Testis (tissue), 3 donors: ENCODE data around the gene LRP8. TPM values are rescaled to one million over a fixed set of nuclear protein-coding genes. Genes with fewer than 3 reads are reported as not detected.

Experiments
- DNase-seq: peaks from one replicate; pipeline ENCODE4 v3.0.0-alpha.2; 2019
- H3K27ac ChIP-seq, 2 donors: fragments of 200-600 bp; sonication (generic); one replicate each; pipeline ENCODE4 v1.5.1; 2019
- H3K27me3 ChIP-seq: fragments of 200-600 bp; sonication (generic); one replicate; pipeline ENCODE4 v1.5.1; 2019
- H3K36me3 ChIP-seq: fragments of 200-600 bp; sonication (generic); one replicate; pipeline ENCODE4 v1.5.1; 2017; ENCODE audit warnings: low read depth; ENCODE audit errors: missing control alignments
- H3K4me1 ChIP-seq: fragments of 200-600 bp; sonication (generic); one replicate; pipeline ENCODE4 v1.5.1; 2019
- H3K4me3 ChIP-seq, 2 donors: fragments of 200-600 bp; sonication (generic); one replicate each; pipeline ENCODE4 v1.5.1; 2017 to 2019
- H3K9me3 ChIP-seq: fragments of 200-600 bp; sonication (generic); one replicate; pipeline ENCODE4 v1.5.1; 2017
- CTCF ChIP-seq, 3 experiments: fragments of 450-650 bp in 2 of 3; fragments of 200-600 bp in 1 of 3; sonication (generic) in 1 of 3; IDR thresholded peaks; one replicate each; pipeline ENCODE4 v1.5.1; 2016 to 2019; ENCODE audit warnings: antibody characterized with exemption in 3 of 3, mild to moderate bottlenecking in 2 of 3, moderate library complexity in 1 of 3
- POLR2A ChIP-seq: fragments of 450-650 bp; IDR thresholded peaks from one replicate; pipeline ENCODE4 v1.6.1; 2017; ENCODE audit warnings: antibody characterized with exemption, mild to moderate bottlenecking, moderate library complexity
- WGBS, 2 donors: methylation state at CpG; one replicate each; pipeline ENCODE4 v1.1.5; 2018; 5-methylcytosine and 5-hydroxymethylcytosine counted together
- intact Hi-C: fragments of 100-400 bp; cut with DNase I; formaldehyde crosslinking; loops from one replicate; pipeline ENCODE4 v1.15.1; 2023; ENCODE audit warnings: low total_unique reads
- polyA plus RNA-seq: library from polyadenylated mRNA; stranded (reverse); fragments of 350-450 nt; fragmentation: Illumina TruSeq; extraction: RNeasy Lipid Tissue Mini Kit (QIAGEN cat#74804); gene quantifications from one replicate; pipeline ENCODE4 v1.2.3, GENCODE V29; 2014; ENCODE audit warnings: low read depth, low replicate concordance; ENCODE audit not compliant: insufficient read depth
- total RNA-seq, 2 donors: library from RNA; depleted of rRNA; stranded (reverse); fragments of >200 nt; gene quantifications; one replicate each; pipeline ENCODE4 v1.2.3, GENCODE V29; 2016

LRP8 gene
- total and polyA plus RNA-seq, 3 donors from 2014 or later, result 64.3 to 253 (median 223) TPM

DNA sequence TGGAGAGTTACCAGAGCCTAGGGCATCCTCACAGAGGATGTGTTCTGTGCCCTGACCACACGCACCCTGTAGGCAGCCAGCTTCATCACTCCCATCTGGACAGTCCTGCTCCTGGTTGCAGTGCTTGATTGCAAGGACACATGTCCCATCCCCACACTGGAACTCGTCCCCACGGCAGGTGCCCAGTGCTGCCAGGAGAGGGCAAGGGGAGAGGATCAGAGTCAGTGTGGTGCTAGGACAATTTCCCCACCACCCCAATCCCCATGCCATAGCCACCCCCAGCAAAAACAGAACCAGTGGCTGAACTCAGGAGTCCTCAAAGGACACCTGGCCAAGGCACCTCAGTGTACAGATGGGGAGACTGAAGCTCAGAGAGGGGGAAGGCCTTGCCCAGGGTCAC lies 52.3 kb downstream of the LRP8 start:
- intact Hi-C loops, result no loop called here
- Histone ChIP-seq H3K4me3 (no peak overlapping the region), H3K4me1 (peaks cover 5% of the 10 kb centered on the region), H3K9me3 (no peaks in the 10 kb centered on the region), H3K36me3 (no peaks in the 10 kb centered on the region), H3K27ac (no peak overlapping the region), H3K27me3 (no peaks in the 10 kb centered on the region)
- WGBS, 2 donors, result 79 to 83% methylated on average over 1 to 3 of the region's 3 CpGs
- no peak for DNase-seq
- no peak for TF ChIP-seq CTCF (IDR thresholded peaks at IDR 0.05)
- TF ChIP-seq POLR2A, result no peak

GRCh38 chr1:53274541-53275185 lies 53.2 kb downstream of the LRP8 start:
- WGBS, 2 donors, result 93 to 95% methylated on average over 11 to 13 of the region's 13 CpGs
- intact Hi-C loops, result no loop called here
- H3K36me3 ChIP-seq, result no peaks in the 10 kb centered on the region

GRCh38 chr1:53274026-53274425 lies 53.8 kb downstream of the LRP8 start:
- H3K27me3 ChIP-seq, result no peaks in the 10 kb centered on the region
- intact Hi-C loops, result no loop called here
- TF ChIP-seq POLR2A, result no peak
- no peak for TF ChIP-seq CTCF (IDR thresholded peaks at IDR 0.05)
- WGBS, 2 donors, result 98 to 99% methylated on average over 4 of the region's 4 CpGs
- H3K27ac ChIP-seq, result no peak overlapping the region
- no peak for DNase-seq
- peaks cover 5% of the 10 kb centered on the region for H3K4me1 ChIP-seq
- no peaks in the 10 kb centered on the region for H3K9me3 ChIP-seq
- no peak overlapping the region for H3K4me3 ChIP-seq
- H3K36me3 ChIP-seq, result no peaks in the 10 kb centered on the region

More at GRCh38 chr1:53274541-53275185, 53.2 kb downstream of the LRP8 start:
- no peaks in the 10 kb centered on the region for H3K27me3 ChIP-seq
- TF ChIP-seq POLR2A (no peak), CTCF (IDR thresholded peaks at IDR 0.05) (no peak)
- DNase-seq, result no peak
- H3K4me3 ChIP-seq, result no peak overlapping the region
- H3K9me3 ChIP-seq, result no peaks in the 10 kb centered on the region
- H3K27ac ChIP-seq, result no peak overlapping the region
- peaks cover 5% of the 10 kb centered on the region for H3K4me1 ChIP-seq

DNA sequence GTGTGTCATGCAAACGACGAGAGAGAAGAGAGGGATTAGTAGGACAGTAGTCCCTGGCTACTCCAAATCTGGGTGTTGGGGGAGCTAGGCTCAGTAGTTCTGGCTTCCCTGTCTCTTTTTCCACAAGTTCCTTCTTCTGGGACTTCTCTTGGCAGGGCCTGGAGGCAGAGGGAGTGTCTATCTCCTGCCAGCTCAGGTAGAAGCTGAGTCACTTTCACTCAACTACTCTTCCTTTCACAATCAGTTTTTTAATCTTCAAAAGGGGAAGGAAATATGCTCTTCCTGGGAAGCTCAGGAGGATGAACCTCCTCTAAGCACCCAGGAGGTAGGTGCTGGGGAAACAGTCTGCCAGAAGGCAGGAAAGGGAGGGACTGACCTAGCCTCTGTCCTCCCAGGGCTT lies 54.3 kb downstream of the LRP8 start:
- intact Hi-C loops, result no loop called here
- 88 to 93% methylated on average over 2 of the region's 2 CpGs for WGBS, 2 donors

More for the DNA sequence above, 54.3 kb downstream of the LRP8 start:
- Histone ChIP-seq H3K4me1 (peaks cover 5% of the 10 kb centered on the region), H3K27me3 (no peaks in the 10 kb centered on the region), H3K27ac (no peak overlapping the region), H3K9me3 (no peaks in the 10 kb centered on the region), H3K36me3 (no peaks in the 10 kb centered on the region), H3K4me3 (no peak overlapping the region)
- TF ChIP-seq CTCF (IDR thresholded peaks at IDR 0.05), result no peak
- TF ChIP-seq POLR2A, result no peak
- DNase-seq, result no peak
